ENCODE measurements around the gene L3MBTL4.

- no peak for TF ChIP-seq CTCF (IDR thresholded peaks at IDR 0.05)
- TF ChIP-seq POLR2A (IDR thresholded peaks at IDR 0.05), result no peak
These were observed 281.9 kb downstream of the L3MBTL4 start for GRCh38 chr18:6132751-6133368.

Measured in adrenal gland (tissue), 5 donors.